ENCODE measurements around the gene POLRMT.

The POLRMT gene

DNA sequence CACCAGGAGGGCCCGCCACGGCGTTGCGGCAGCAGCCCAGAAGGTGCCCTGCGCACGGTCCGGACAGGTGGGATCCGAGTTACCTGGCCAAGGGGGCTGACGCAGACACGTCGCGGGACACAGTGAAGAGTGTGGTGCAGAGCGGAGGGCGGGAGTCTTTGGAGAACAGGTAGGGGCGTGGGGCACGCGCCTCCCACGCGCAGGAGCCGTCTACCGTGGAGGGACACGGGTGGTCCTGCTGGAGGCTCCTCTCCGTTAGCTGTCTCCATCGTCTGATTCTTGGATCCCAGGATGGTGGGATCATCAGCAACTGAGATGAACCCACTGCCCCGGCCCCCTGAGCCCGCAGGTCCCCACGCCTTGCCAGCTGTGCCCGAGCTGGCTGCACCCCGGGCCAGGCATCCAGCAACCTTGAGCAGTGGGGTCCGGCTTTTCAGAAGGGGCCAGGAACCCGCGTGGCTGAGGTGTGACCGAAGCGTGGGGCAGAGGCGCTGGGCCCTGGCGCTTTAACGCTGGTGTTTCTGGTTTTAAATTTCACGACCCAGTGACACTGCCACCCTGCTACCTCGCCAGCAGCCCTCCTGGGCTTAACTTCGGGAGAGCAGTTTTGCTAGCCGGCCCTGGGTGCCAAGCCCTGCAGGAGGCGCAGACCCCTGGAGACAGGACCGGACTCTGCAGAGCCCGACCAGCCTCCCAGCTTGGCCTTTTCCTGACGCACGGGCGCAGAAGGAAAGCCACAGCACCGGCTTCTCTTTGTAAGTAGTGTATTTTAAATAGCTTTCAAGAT, 13.6 kb upstream of the POLRMT start:
- Mint-ChIP-seq H3K27ac (no peak overlapping the region), H3K9me3 (no peaks in the 10 kb centered on the region), H3K27me3 (ENCODE audit: low read depth) (no peaks in the 10 kb centered on the region), H3K36me3 (ENCODE audit: low read depth) (peaks cover 15% of the 10 kb centered on the region), H3K4me3 (no peak overlapping the region), H3K4me1 (ENCODE audit: low read depth) (no peaks in the 10 kb centered on the region)
- no peak for DNase-seq (ENCODE audit: low spot score)

DNA sequence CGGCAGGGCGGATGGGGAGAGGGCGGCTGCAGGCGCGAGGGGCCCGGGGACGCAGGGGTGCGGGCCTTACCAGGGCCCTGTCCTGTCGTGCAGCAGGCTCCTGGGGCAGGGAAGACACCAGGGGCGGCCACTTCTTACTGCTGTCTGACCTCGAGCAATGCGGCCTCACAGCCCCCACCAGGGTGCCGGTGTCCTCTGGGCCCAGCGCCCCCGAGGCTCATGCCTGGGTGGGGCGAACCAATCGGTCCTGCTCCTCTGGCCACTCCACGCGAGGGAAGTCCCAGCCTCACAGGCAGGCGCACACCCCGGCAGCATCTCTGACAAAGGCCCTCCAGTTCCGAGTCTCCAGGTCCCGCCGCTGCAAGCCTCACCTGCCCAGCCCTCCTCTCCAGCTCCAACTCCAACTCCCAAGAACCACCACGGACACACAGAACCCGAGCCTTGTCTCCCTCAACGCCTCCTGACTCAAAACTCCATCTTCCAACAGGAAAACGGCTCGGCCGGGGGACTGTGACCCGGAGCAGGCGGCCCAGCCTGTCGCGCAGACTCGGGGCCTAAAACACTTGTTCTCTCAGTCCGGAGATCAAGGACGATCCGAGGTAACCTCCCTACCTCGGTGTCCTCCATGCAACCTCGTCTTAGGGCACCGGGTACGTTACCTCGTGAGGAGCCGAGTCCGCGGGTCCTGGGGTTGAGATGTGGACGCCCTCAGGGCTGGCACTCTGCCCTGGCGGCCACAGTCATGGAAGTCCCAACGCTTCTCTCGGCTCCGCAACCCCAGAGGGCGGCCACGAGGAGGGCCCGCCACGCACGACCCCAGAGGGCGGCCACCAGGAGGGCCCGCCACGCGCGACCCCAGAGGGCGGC, 12.8 kb upstream of the POLRMT start:
- DNase-seq (ENCODE audit: low spot score): no peak
- Mint-ChIP-seq H3K27ac (no peak overlapping the region), H3K4me1 (ENCODE audit: low read depth) (no peaks in the 10 kb centered on the region), H3K36me3 (ENCODE audit: low read depth) (peaks cover 15% of the 10 kb centered on the region), H3K27me3 (ENCODE audit: low read depth) (no peaks in the 10 kb centered on the region), H3K9me3 (no peaks in the 10 kb centered on the region), H3K4me3 (no peak overlapping the region)

DNA sequence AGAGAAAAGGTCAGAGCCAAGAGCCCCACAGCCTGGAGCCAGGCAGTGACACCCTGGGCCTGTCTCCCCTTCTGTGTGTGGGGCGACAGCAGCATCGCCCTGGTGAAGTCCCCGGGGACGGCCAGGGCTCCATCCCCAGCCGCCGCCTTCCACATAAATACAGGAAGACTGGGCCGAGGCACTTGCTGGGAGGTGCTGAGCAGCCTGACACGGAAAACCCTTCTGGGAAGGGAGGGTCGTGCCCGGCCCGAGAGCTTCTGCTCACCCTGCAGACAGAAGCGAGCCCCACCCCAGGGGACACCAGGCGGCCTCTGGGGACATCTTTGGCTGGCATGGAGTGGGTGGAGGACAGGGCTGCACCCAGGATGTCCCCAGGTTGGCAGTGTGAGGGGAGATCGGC, 11.5 kb upstream of the POLRMT start:
- no peaks in the 10 kb centered on the region for H3K27me3 Mint-ChIP-seq (ENCODE audit: low read depth)
- no peak overlapping the region for H3K27ac Mint-ChIP-seq
- H3K9me3 Mint-ChIP-seq: no peaks in the 10 kb centered on the region
- no peaks in the 10 kb centered on the region for H3K4me1 Mint-ChIP-seq (ENCODE audit: low read depth)
- peaks cover 11% of the 10 kb centered on the region for H3K36me3 Mint-ChIP-seq (ENCODE audit: low read depth)
- DNase-seq (ENCODE audit: low spot score): no peak
- H3K4me3 Mint-ChIP-seq: no peak overlapping the region

DNA sequence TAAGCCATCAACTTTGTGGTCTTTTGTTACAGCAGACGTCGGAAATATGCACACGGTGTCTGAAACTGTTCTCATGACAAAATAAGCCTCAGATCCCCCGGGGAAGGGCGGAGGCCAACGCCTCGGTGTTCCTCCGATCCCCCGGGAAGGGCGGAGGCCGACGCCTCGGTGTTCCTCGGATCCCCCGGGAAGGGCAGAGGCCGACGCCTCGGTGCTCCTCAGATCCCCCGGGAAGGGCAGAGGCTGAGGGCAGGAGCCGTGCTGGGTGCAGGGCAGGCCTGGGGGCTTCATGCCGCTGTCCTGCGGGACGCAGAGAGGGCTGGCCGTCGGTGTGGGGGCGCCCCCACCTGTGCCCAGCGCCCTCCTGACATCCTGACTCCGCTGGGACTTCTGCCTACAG, 11.0 kb upstream of the POLRMT start:
- no peaks in the 10 kb centered on the region for H3K9me3 Mint-ChIP-seq
- peaks cover 11% of the 10 kb centered on the region for H3K36me3 Mint-ChIP-seq (ENCODE audit: low read depth)
- no peaks in the 10 kb centered on the region for H3K27me3 Mint-ChIP-seq (ENCODE audit: low read depth)
- H3K4me1 Mint-ChIP-seq (ENCODE audit: low read depth): peaks cover under 1% of the 10 kb centered on the region
- no peak for DNase-seq (ENCODE audit: low spot score)
- H3K4me3 Mint-ChIP-seq: no peak overlapping the region
- H3K27ac Mint-ChIP-seq: no peak overlapping the region

DNA sequence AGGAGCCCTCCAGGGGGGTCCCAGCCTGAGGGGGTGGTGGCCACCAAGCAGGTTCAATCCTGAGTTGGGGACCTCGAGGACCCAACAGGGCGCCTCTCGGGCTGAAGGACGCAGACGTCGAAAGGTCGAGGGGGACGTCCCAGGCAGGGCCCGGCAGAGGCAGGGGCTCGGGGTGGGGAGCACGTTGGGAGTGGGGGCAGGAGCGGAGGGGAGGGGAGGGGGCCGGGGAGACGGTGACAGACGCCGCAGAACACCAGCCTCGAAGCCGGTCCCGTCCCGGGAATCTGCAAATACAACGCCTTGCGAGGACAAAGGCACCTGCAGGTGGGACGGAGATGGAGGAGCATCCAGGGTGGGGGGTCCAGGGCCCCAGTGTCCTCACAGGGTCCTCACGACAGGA, 10.4 kb upstream of the POLRMT start:
- H3K36me3 Mint-ChIP-seq (ENCODE audit: low read depth): peaks cover 11% of the 10 kb centered on the region
- H3K27me3 Mint-ChIP-seq (ENCODE audit: low read depth): no peaks in the 10 kb centered on the region
- no peak for DNase-seq (ENCODE audit: low spot score)
- H3K27ac Mint-ChIP-seq: no peak overlapping the region
- H3K4me1 Mint-ChIP-seq (ENCODE audit: low read depth): peaks cover 4% of the 10 kb centered on the region
- H3K9me3 Mint-ChIP-seq: no peaks in the 10 kb centered on the region
- no peak overlapping the region for H3K4me3 Mint-ChIP-seq

DNA sequence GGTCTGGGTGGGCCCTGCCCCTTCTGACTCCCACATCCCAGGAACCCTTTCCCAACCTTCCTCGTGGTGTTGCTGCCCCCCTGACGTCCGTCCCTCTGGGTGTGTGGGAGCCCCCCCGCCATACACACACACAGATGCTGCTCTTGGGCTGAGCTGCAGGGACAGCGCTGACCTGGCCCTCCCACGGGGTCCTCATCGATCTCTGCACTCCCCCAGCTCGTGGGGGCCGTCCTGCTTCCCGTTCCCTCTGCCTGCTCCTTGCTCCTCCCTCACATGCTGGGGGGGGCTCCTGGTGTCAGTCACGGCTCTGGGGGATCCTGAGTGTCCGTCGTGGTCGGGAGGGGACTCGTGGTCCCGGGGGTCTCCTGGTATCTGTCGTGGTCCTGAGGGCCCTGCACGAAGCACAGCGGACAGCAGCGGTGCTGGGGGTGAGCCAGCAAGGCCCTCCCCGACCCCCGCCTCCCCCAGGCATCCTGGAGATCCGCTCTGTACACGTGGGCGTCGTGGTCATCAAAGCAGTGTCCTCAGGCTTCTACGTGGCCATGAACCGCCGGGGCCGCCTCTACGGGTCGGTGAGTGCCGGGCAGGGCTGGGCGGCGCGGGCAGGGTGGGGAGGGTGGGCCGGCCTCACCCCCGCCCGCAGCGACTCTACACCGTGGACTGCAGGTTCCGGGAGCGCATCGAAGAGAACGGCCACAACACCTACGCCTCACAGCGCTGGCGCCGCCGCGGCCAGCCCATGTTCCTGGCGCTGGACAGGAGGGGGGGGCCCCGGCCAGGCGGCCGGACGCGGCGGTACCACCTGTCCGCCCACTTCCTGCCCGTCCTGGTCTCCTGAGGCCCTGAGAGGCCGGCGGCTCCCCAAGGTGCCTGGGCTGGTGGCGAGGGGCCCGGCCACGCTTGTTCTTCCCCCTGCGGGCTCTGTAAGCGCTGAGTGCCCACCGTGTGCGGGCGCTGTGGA, 9.7 kb upstream of the POLRMT start:
- DNase-seq (ENCODE audit: low spot score): no peak
- H3K9me3 Mint-ChIP-seq: no peaks in the 10 kb centered on the region

DNA sequence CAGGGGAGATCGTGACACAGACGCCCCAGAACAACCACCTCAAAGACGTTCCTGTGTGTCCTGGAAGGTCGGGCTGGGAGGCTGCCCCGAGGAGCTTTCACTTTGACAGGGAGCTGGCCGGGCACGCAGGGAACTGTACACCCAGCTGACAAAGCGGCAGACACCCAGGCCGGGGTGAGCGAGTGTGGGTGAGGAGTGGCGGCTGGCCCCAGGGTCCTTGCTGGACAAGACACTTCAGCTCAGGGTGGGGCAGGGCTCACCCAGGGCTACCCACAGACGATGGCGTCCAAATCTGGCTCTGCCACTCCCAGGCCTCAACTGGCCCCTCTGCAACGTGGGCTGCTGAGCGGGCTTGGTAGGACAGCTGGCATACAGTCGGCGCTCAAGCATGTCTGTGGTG, 8.4 kb upstream of the POLRMT start:
- Mint-ChIP-seq H3K36me3 (ENCODE audit: low read depth) (peaks cover 7% of the 10 kb centered on the region), H3K4me3 (no peak overlapping the region), H3K9me3 (no peaks in the 10 kb centered on the region), H3K27me3 (ENCODE audit: low read depth) (peaks cover 7% of the 10 kb centered on the region), H3K4me1 (ENCODE audit: low read depth) (peaks cover 4% of the 10 kb centered on the region), H3K27ac (no peak overlapping the region)
- no peak for DNase-seq (ENCODE audit: low spot score)

More for the DNA sequence above, 9.7 kb upstream of the POLRMT start:
- Mint-ChIP-seq H3K27ac (no peak overlapping the region), H3K4me1 (ENCODE audit: low read depth) (peaks cover 4% of the 10 kb centered on the region), H3K27me3 (ENCODE audit: low read depth) (no peaks in the 10 kb centered on the region), H3K36me3 (ENCODE audit: low read depth) (peaks cover 9% of the 10 kb centered on the region), H3K4me3 (no peak overlapping the region)

DNA sequence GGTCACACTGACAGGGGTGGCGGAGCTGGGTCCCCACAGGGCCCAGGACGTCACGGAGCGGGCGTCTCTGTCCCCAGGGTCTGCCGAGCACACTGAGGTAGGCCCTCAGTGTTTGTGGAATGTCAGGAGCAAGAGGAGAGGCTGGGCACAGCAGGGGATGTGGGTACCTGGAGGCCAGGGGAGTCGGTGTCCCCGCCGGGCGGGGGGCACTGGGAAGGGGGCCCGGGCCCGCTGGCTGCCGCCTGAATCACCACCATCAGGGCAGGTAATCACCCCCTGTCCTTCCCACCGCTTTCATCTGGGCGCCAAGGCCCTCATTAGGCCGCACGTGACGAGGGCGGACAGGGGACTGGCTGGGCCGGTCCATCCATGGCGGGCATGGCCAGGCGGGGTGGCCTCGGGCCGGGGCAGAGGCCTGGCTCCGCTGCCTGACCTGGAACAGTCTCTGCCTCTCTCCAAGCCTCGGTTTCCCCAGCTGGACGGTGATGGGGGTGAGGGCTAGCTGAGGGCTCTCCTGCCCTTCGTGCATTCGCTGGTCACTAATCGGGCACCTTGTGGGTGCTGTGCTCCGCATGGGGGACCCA, 7.4 kb upstream of the POLRMT start:
- Mint-ChIP-seq H3K27ac (no peak overlapping the region), H3K36me3 (ENCODE audit: low read depth) (peaks cover 3% of the 10 kb centered on the region), H3K4me3 (no peak overlapping the region), H3K27me3 (ENCODE audit: low read depth) (peaks cover 7% of the 10 kb centered on the region), H3K9me3 (no peaks in the 10 kb centered on the region), H3K4me1 (ENCODE audit: low read depth) (peaks cover 4% of the 10 kb centered on the region)
- no peak for DNase-seq (ENCODE audit: low spot score)

DNA sequence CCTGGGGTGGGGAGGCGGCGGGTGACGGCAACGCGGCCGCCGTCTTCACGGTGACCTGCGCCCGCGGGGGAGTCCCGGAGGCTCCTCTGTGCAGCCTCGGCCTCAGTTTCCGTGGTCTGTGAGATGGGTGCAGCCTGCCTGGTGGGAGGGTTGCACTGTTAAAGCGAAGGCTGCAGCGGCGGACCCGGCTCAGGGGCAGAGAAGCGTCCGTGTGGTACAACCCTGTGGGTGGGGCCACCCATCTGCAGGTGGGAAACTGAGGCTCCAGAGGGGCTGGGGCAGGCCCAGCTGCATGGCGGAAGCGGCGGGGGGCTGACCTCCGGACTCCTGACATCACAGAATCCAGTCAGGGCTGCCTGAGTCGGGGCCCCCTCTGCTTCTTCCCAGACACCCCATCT, 6.8 kb upstream of the POLRMT start:
- peaks cover 7% of the 10 kb centered on the region for H3K27me3 Mint-ChIP-seq (ENCODE audit: low read depth)
- no peak for DNase-seq (ENCODE audit: low spot score)
- H3K4me1 Mint-ChIP-seq (ENCODE audit: low read depth): peaks cover 4% of the 10 kb centered on the region
- H3K36me3 Mint-ChIP-seq (ENCODE audit: low read depth): peaks cover 3% of the 10 kb centered on the region
- H3K4me3 Mint-ChIP-seq: no peak overlapping the region
- no peak overlapping the region for H3K27ac Mint-ChIP-seq
- H3K9me3 Mint-ChIP-seq: no peaks in the 10 kb centered on the region

DNA sequence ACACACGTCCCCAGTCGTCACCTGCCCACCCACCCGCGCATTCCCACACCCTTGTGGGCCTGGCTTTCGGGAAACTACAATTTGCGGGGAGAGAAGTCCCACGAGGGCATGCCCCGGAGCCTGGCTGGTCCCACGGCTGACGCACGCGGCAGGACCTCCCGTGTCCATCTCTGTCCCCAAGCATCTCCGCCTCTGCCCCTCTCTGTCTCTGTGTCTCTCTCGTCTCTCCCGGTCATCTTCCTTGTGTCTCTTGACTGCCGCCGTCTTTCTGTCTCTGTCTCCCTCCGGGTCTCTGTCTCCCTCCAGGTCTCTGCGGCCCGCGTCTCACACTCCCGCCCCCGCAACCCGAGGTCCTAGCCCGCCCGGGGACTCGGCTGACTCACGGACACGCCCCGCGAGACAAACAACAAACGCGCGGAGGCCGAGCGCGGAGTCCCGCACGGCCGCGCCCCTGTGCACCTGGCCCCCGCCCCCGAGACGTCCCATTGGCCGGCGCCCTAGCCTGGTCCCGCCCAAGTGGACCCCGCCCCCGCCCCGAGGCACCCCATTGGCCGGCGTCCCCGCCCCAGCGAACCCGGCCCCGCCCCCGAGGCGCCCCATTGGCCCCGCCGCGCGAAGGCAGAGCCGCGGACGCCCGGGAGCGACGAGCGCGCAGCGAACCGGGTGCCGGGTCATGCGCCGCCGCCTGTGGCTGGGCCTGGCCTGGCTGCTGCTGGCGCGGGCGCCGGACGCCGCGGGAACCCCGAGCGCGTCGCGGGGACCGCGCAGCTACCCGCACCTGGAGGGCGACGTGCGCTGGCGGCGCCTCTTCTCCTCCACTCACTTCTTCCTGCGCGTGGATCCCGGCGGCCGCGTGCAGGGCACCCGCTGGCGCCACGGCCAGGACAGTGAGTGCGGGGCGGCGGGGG, 6.2 kb upstream of the POLRMT start, which contains the start of gene FGF22:
FGF22 (plus strand) TSS at position 627 of the 908 bp plus-strand sequence; CDS start at position 674, 47 bp downstream.
- peak within 1 kb of the TSS; percentile 82 for H3K4me3 Mint-ChIP-seq
- peaks cover 7% of the 10 kb centered on the region for H3K27me3 Mint-ChIP-seq (ENCODE audit: low read depth)
- H3K27ac Mint-ChIP-seq: peak within 1 kb of the TSS; percentile 67
- peaks cover 4% of the 10 kb centered on the region for H3K4me1 Mint-ChIP-seq (ENCODE audit: low read depth)
- H3K36me3 Mint-ChIP-seq (ENCODE audit: low read depth): no peaks in the 10 kb centered on the region
- DNase-seq (ENCODE audit: low spot score): peak; percentile 88
- H3K9me3 Mint-ChIP-seq: no peaks in the 10 kb centered on the region

DNA sequence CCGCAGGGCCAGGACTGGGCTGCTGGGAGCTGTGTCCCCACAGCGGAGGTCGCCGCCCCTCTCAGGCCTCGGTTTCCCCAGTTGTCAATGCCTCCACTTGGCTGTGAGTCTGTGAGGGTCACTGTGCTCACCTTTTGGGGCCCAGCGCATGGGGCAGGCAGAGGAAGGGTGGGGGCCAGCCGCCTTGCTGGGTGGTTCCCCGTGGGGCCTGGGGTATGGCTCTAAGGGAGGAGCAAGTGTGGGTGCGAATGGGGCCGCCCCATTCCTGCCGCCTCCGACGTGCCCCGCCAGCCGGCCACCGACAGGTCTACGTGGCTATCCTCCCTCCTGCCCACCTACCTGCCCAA, 5.5 kb upstream of the POLRMT start:
- Mint-ChIP-seq H3K4me3 (peak overlapping the region; percentile 82), H3K9me3 (no peaks in the 10 kb centered on the region), H3K4me1 (ENCODE audit: low read depth) (peaks cover 8% of the 10 kb centered on the region), H3K27me3 (ENCODE audit: low read depth) (peaks cover 7% of the 10 kb centered on the region), H3K36me3 (ENCODE audit: low read depth) (no peaks in the 10 kb centered on the region), H3K27ac (no peak overlapping the region)
- no peak for DNase-seq (ENCODE audit: low spot score)

DNA sequence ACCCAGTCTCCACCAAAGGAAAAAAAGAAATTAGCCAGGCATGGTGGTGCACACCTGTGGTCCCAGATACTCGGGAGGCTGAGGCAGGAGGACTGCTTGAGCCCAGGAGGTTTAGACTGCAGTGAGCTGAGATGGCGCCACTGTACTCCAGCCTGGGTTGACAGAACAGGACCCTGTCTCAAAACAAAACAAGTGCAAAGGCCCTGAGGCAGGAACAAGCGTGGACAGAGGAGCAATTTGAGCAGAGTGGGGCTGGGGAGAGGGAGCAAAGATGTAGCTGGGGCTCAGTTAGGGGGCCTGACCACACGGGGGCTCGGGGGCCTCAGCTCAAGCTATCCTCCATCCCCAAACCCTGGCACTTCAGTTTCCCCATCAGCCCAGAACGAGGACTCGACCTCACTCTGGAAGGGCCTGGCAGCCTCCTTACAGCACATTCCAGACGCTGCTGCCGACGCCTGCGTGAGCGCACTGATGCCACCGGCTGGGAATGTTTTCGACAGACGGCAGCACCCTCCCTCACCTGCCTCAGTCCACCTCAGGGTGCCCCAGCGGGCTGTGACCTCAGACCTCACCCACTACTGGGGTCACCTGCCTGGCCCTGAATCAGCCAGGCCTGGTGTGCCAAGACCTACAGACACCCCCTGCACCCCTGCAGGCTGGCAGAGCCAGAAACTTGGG, 1.8 kb upstream of the POLRMT start:
- no peaks in the 10 kb centered on the region for H3K9me3 Mint-ChIP-seq
- peaks cover 14% of the 10 kb centered on the region for H3K4me1 Mint-ChIP-seq (ENCODE audit: low read depth)
- no peak overlapping the region for H3K27ac Mint-ChIP-seq
- peaks cover 7% of the 10 kb centered on the region for H3K27me3 Mint-ChIP-seq (ENCODE audit: low read depth)
- DNase-seq (ENCODE audit: low spot score): no peak
- H3K36me3 Mint-ChIP-seq (ENCODE audit: low read depth): peaks cover 4% of the 10 kb centered on the region
- no peak overlapping the region for H3K4me3 Mint-ChIP-seq
